OCI-LY3 (cell line): ENCODE results near the gene GPATCH1.
"Not testable (repeated sequence)": the region's sequence is repeated elsewhere in the genome, so short reads cannot be mapped to it uniquely, and the experiment has no call there.

Source experiments
- CTCF ChIP-seq: fragments of 200-600, 300-600 bp; sonication (generic); IDR thresholded peaks from 2 replicates; pipeline ENCODE4 v1.5.1; 2014; ENCODE audit warnings: antibody characterized with exemption, low read length, low read depth
- EZH2phosphoT487 ChIP-seq: fragments of 200-600 bp; shearing (Covaris generic); IDR thresholded peaks from 2 replicates; pipeline ENCODE4 v1.6.1; 2018; ENCODE audit warnings: antibody characterized with exemption, mixed run types, low read depth

GRCh38 chr19:33154313-33154712 lies 73.3 kb downstream of the GPATCH1 start:
- not testable (repeated sequence) for TF ChIP-seq CTCF, EZH2phosphoT487
